ENCODE measurements around the gene YPEL3. TPM values are rescaled to one million over a fixed set of nuclear protein-coding genes. Genes with fewer than 3 reads are reported as not detected.
A peak's percentile ranks its signal among the peaks of the same experiment; 100 is the strongest.

YPEL3 gene
- total and polyA plus RNA-seq, 12 donors, result 14.6 to 454 (median 94.5) TPM

DNA sequence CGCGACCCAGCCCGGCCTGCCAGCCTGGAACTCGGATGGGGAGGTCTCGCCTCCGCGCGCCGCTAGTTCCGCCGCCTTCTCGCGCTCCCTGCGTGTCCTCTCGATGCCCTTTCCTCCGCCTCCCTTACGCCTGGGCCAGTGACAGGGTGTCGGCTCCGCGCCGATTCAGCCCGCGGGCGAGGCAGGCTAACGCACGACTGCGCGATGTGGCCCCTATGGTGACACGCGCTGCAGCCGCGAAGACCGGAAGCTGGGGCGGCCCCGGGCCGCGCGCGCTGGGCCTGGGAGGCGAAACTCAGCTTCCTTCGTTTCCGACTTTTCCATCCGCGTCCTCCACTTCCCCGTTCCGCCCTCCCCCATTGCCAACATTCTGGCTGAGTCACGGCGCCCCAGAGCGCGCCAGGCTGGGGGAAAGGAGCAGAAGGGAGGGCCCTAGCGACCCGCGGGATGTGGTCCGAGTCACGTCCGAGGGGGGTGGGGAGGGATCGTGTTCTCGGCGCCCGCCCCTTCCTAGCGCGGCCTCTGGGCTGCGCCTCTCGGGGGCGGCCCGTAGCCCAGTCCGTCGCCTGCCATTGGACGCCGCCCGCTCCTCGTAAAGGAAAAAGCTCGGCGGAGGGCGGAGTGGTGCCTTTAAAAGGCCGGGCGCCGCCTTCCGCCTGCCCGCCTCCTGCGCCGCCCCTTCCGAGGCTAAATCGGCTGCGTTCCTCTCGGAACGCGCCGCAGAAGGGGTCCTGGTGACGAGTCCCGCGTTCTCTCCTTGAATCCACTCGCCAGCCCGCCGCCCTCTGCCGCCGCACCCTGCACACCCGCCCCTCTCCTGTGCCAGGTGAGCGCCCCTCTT, 30.7 kb downstream of the YPEL3 start, which contains the start of gene ALDOA:
ALDOA (plus strand) TSS at position 659 of the 841 bp plus-strand sequence. CDS start 1,138 bp downstream, outside the sequence.
- H3K27ac ChIP-seq, result peak within 1 kb of the TSS; percentile 92 to 100 (median 99)
- H3K4me3 ChIP-seq, result peak within 1 kb of the TSS; percentile 45 to 96 (median 88)
- no peaks in the 10 kb centered on the region for H3K9me3 ChIP-seq (replicated peaks in 1 of 3)
- peak; percentile 98 to 99 (median 99) for DNase-seq
- intact Hi-C loops (cut with DNase I), result no loop called here
- no peaks in the 10 kb centered on the region for H3K27me3 ChIP-seq
- 0 to 1% (median 0%) methylated on average over 6 to 99 of the region's 99 CpGs for WGBS, 4 donors
- peaks cover 41 to 48% of the 10 kb centered on the region in 2 donors for H3K4me1 ChIP-seq (replicated peaks in 1 of 2)
- TF ChIP-seq POLR2A (IDR thresholded peaks at IDR 0.05), result peak; percentile 99
- TF ChIP-seq, protein P1, sequence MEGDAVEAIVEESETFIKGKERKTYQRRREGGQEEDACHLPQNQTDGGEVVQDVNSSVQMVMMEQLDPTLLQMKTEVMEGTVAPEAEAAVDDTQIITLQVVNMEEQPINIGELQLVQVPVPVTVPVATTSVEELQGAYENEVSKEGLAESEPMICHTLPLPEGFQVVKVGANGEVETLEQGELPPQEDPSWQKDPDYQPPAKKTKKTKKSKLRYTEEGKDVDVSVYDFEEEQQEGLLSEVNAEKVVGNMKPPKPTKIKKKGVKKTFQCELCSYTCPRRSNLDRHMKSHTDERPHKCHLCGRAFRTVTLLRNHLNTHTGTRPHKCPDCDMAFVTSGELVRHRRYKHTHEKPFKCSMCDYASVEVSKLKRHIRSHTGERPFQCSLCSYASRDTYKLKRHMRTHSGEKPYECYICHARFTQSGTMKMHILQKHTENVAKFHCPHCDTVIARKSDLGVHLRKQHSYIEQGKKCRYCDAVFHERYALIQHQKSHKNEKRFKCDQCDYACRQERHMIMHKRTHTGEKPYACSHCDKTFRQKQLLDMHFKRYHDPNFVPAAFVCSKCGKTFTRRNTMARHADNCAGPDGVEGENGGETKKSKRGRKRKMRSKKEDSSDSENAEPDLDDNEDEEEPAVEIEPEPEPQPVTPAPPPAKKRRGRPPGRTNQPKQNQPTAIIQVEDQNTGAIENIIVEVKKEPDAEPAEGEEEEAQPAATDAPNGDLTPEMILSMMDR (IDR thresholded peaks at IDR 0.05), result peak in 1 of 6 experiments; percentile 29
- peaks cover 0 to 36% of the 10 kb centered on the region in 2 donors for H3K36me3 ChIP-seq (replicated peaks in 1 of 2)

DNA sequence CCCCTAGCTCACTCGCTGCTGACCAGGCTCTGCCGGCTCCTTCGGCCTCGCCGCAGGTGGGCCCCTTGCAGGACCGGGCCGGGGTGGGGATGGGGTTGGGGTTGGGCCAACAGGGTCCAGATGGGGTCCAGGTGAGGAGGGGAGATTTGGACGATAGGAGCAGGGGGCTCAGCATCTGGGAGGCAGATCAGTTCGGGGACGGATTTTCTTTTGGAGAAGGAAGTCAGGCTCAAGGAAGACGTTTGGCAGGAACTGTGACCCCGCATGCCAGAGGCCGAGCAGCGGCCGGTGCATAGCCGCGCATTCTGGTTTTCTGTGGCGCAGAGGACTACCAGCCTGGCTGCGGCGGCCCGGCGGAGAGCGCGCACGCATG, 31.3 kb downstream of the YPEL3 start:
- peak in 1 of 2 donors; percentile 80 for TF ChIP-seq POLR2A (IDR thresholded peaks at IDR 0.05)
- TF ChIP-seq, protein P1 (IDR thresholded peaks at IDR 0.05), result no peak
- intact Hi-C loops (cut with DNase I), result no loop called here
- Histone ChIP-seq H3K9me3 (replicated peaks in 1 of 3) (no peaks in the 10 kb centered on the region), H3K4me1 (replicated peaks in 1 of 2) (peaks cover 37 to 41% of the 10 kb centered on the region in 2 donors), H3K27me3 (no peaks in the 10 kb centered on the region), H3K36me3 (replicated peaks in 1 of 2) (peaks cover 0 to 30% of the 10 kb centered on the region in 2 donors), H3K27ac (peak overlapping the region; percentile 92 to 100 (median 99)), H3K4me3 (peak overlapping the region; percentile 37 to 96 (median 66))
- WGBS, 4 donors, result 0 to 1% (median 0%) methylated on average over 5 to 25 of the region's 25 CpGs
- DNase-seq, result no peak

DNA sequence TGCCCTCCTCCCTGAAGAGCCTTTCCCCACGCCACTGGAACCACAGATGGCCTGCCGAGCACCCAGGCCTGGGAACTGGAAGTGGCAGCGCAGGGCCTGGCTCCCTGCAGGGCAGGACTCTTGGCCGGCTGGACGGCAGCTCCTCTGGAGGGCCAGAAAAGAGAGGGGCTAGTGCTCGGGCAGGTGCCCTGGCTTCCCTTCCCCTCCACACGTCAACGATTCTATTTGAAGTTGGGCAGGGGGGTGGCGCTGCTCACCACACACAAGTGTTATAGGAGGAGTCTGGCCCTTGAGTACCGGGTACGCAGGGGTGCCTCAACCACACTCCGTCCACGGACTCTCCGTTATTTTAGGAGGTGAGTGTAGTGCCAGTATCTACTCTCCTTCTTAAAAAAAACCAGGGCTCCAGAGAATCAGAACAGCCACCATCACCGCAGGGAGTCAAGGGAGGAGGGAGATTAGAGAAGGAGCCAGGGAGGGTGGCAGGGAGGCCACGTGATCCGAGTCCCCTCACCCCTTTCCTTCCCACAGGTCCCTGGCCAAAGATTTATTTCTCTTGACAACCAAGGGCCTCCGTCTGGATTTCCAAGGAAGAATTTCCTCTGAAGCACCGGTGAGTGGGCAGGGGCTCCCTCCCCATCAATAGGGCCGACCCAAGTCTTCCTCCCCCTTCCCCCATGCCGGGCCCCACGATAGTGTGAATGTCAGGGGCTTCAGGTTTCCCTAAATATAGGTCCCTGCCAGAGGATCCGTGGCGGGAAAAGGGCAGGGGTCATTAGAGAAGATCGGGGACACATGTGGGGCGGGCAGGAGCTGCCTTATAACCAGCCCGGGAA, 31.9 kb downstream of the YPEL3 start:
- peak in 1 of 2 donors; percentile 46 for TF ChIP-seq POLR2A (IDR thresholded peaks at IDR 0.05)
- TF ChIP-seq, protein P1 (IDR thresholded peaks at IDR 0.05), result peak in 4 of 6 experiments; percentile 13 to 34 (median 26)
- Histone ChIP-seq H3K36me3 (replicated peaks in 1 of 2) (peaks cover 0 to 24% of the 10 kb centered on the region in 2 donors), H3K27ac (peak overlapping the region; percentile 92 to 100 (median 99)), H3K4me1 (replicated peaks in 1 of 2) (peaks cover 32 to 35% of the 10 kb centered on the region in 2 donors), H3K9me3 (replicated peaks in 1 of 3) (no peaks in the 10 kb centered on the region), H3K27me3 (no peaks in the 10 kb centered on the region), H3K4me3 (peak overlapping the region; percentile 37 to 96 (median 66))
- intact Hi-C loops (cut with DNase I), result no loop called here
- DNase-seq, result peak; percentile 71 to 90 (median 79)
- WGBS, 4 donors, result 1 to 10% (median 7%) methylated on average over 19 to 27 of the region's 27 CpGs

Data from adrenal gland (tissue), 12 donors.